H9 (cell line): Measurements from ENCODE around the gene TRIM52. TPM values are rescaled to one million over a fixed set of nuclear protein-coding genes. Genes with fewer than 3 reads are reported as not detected.

Experiments
- DNase-seq: peaks from one replicate; pipeline ENCODE4 v3.0.0-alpha.2; 2017
- H2AFZ ChIP-seq: one replicate; pipeline ENCODE4 v1.6.1; 2013; ENCODE audit warnings: mild to moderate bottlenecking, low read length, control low read depth, moderate library complexity
- H2AK5ac ChIP-seq: 2 replicates; pipeline ENCODE4 v1.6.1; 2013; ENCODE audit warnings: low read length, control low read depth, mixed read lengths; ENCODE audit not compliant: insufficient read length
- H2BK120ac ChIP-seq: one replicate; pipeline ENCODE4 v1.6.1; 2013; ENCODE audit warnings: low read depth, mild to moderate bottlenecking, low read length, control low read depth, inconsistent platforms; ENCODE audit not compliant: poor library complexity, severe bottlenecking
- H2BK12ac ChIP-seq: 2 replicates; pipeline ENCODE4 v1.6.1; 2013; ENCODE audit warnings: low read length, control low read depth, mixed read lengths, low read depth; ENCODE audit not compliant: insufficient read length
- H2BK15ac ChIP-seq: 2 replicates; pipeline ENCODE4 v1.6.1; 2013; ENCODE audit warnings: low read depth, low read length, control low read depth
- H2BK20ac ChIP-seq: one replicate; pipeline ENCODE4 v1.6.1; 2013; ENCODE audit warnings: low read depth, mild to moderate bottlenecking, low read length, control low read depth, inconsistent platforms; ENCODE audit not compliant: poor library complexity, severe bottlenecking
- H2BK5ac ChIP-seq: 2 replicates; pipeline ENCODE4 v1.6.1; 2013; ENCODE audit warnings: low read length, control low read depth, mixed read lengths; ENCODE audit not compliant: insufficient read length
- H3K14ac ChIP-seq: 2 replicates; pipeline ENCODE4 v1.6.1; 2013; ENCODE audit warnings: low read length, control low read depth; ENCODE audit not compliant: insufficient read depth
- H3K18ac ChIP-seq: 2 replicates; pipeline ENCODE4 v1.6.1; 2013; ENCODE audit warnings: low read depth, mild to moderate bottlenecking, mixed read lengths, low read length, control low read depth; ENCODE audit not compliant: insufficient read length
- H3K23ac ChIP-seq: 2 replicates; pipeline ENCODE4 v1.6.1; 2013; ENCODE audit warnings: low read length, control low read depth, mixed read lengths, low read depth; ENCODE audit not compliant: insufficient read length
- H3K23me2 ChIP-seq: 2 replicates; pipeline ENCODE4 v1.6.1; 2013; ENCODE audit warnings: low read depth, mild to moderate bottlenecking, mixed read lengths, low read length, control low read depth; ENCODE audit not compliant: insufficient read length, poor library complexity, severe bottlenecking
- H3K27ac ChIP-seq: 2 replicates; pipeline ENCODE4 v1.5.1; 2013; ENCODE audit warnings: low read length, control low read depth, mixed read lengths, low read depth; ENCODE audit not compliant: insufficient read length
- H3K27me3 ChIP-seq: 2 replicates; pipeline ENCODE4 v1.6.1; 2013; ENCODE audit warnings: low read length, control low read depth, inconsistent platforms; ENCODE audit not compliant: insufficient read depth
- H3K4ac ChIP-seq: 2 replicates; pipeline ENCODE4 v1.6.1; 2013; ENCODE audit warnings: low read depth, mild to moderate bottlenecking, control low read depth, inconsistent platforms, low read length, moderate library complexity
- H3K4me1 ChIP-seq: 2 replicates; pipeline ENCODE4 v1.6.1; 2013; ENCODE audit warnings: low read length, control low read depth, inconsistent platforms; ENCODE audit not compliant: insufficient read depth
- H3K4me2 ChIP-seq: 2 replicates; pipeline ENCODE4 v1.6.1; 2013; ENCODE audit warnings: low read length, control low read depth, mixed read lengths; ENCODE audit not compliant: insufficient read length, insufficient read depth
- H3K56ac ChIP-seq: 2 replicates; pipeline ENCODE4 v1.6.1; 2013; ENCODE audit warnings: low read depth, mild to moderate bottlenecking, mixed read lengths, low read length, control low read depth; ENCODE audit not compliant: insufficient read length
- H3K79me1 ChIP-seq: 2 replicates; pipeline ENCODE4 v1.6.1; 2013; ENCODE audit warnings: low read depth, mild to moderate bottlenecking, moderate library complexity, low read length, control low read depth, inconsistent platforms; ENCODE audit not compliant: insufficient read depth, poor library complexity, severe bottlenecking
- H3K79me2 ChIP-seq: 2 replicates; pipeline ENCODE4 v1.6.1; 2013; ENCODE audit warnings: low read length, control low read depth, inconsistent platforms; ENCODE audit not compliant: insufficient read depth
- H3K9ac ChIP-seq: 2 replicates; pipeline ENCODE4 v1.6.1; 2013; ENCODE audit warnings: low read length, control low read depth, mixed read lengths; ENCODE audit not compliant: insufficient read length; ENCODE audit errors: extremely low read depth
- H3K9me3 ChIP-seq: one replicate; pipeline ENCODE4 v1.6.1; 2013; ENCODE audit warnings: low read depth, low read length, inconsistent platforms; ENCODE audit not compliant: control insufficient read depth
- H3T11ph ChIP-seq: one replicate; pipeline ENCODE4 v1.6.1; 2013; ENCODE audit warnings: mild to moderate bottlenecking, low read length, control low read depth, inconsistent platforms
- H4K20me1 ChIP-seq: one replicate; pipeline ENCODE4 v1.6.1; 2013; ENCODE audit not compliant: control insufficient read depth, insufficient read length, insufficient read depth
- H4K5ac ChIP-seq: 2 replicates; pipeline ENCODE4 v1.6.1; 2013; ENCODE audit warnings: low read depth, mild to moderate bottlenecking, mixed read lengths, low read length, control low read depth; ENCODE audit not compliant: insufficient read length
- H4K8ac ChIP-seq: replicated peaks from 2 replicates; pipeline ENCODE4 v1.6.1; 2013; ENCODE audit warnings: low read length, control low read depth, mixed read lengths, low read depth; ENCODE audit not compliant: insufficient read length
- H4K91ac ChIP-seq: 2 replicates; pipeline ENCODE4 v1.6.1; 2013; ENCODE audit warnings: low read depth, mild to moderate bottlenecking, moderate library complexity, mixed read lengths, low read length, control low read depth; ENCODE audit not compliant: insufficient read length
- H3K27ac Mint-ChIP-seq, 3 experiments: 2 replicates in 2 of 3; 3 replicates in 1 of 3; pipeline ENCODE4 v1.8.0; 2020 to 2021; ENCODE audit warnings: mixed read lengths in 3 of 3, mild to moderate bottlenecking in 1 of 3, moderate library complexity in 1 of 3
- H3K27me3 Mint-ChIP-seq: 2 replicates; pipeline ENCODE4 v1.8.0; 2021; ENCODE audit warnings: low read depth, mild to moderate bottlenecking, moderate library complexity, mixed read lengths
- H3K36me3 Mint-ChIP-seq, 3 experiments: 2 replicates in 2 of 3; 3 replicates in 1 of 3; pipeline ENCODE4 v1.8.0; 2020 to 2021; ENCODE audit warnings: low read depth in 3 of 3, mixed read lengths in 3 of 3; ENCODE audit not compliant: insufficient read depth in 1 of 3
- H3K4me1 Mint-ChIP-seq, 2 experiments: 2 replicates each; pipeline ENCODE4 v1.8.0; 2020; ENCODE audit warnings: mixed read lengths in 2 of 2
- H3K4me3 Mint-ChIP-seq, 2 experiments: 2 replicates in 1 of 2; 3 replicates in 1 of 2; pipeline ENCODE4 v1.8.0; 2020 to 2021; ENCODE audit warnings: mild to moderate bottlenecking in 2 of 2, mixed read lengths in 2 of 2, moderate library complexity in 1 of 2
- H3K9me3 Mint-ChIP-seq, 2 experiments: 2 replicates in 1 of 2; 3 replicates in 1 of 2; pipeline ENCODE4 v1.8.0; 2020; ENCODE audit warnings: mild to moderate bottlenecking in 2 of 2, mixed read lengths in 2 of 2, moderate library complexity in 1 of 2
- CTCF ChIP-seq: fragments of 200-600 bp; sonication (generic); conservative IDR thresholded peaks from 3 replicates; pipeline ENCODE4 v1.8.0; 2021; ENCODE audit warnings: antibody characterized with exemption, mild to moderate bottlenecking
- WGBS: extraction: QIAGEN DNeasy Blood & Tissue Kit; methylation state at CpG from one replicate; pipeline ENCODE4 v1.1.7; 2013; ENCODE audit warnings: missing lambda C conversion rate, low lambda C conversion rate, mixed read lengths; ENCODE audit not compliant: insufficient read length; ENCODE audit errors: extremely low coverage; 5-methylcytosine and 5-hydroxymethylcytosine counted together
- total RNA-seq: library from RNA; stranded (reverse); gene quantifications from 2 replicates; pipeline ENCODE4 v1.2.1, GENCODE V29; 2021

TRIM52 gene
- total RNA-seq, 1 experiment from 2014 or later: 5.1 TPM

GRCh38 chr5:181241393-181241975 lies 19.5 kb downstream of the TRIM52 start:
- Mint-ChIP-seq H3K9me3 (peaks cover 3 to 4% of the 10 kb centered on the region in 2 experiments; a peak in 3 of 5 replicates), H3K27me3 (peaks cover 2% of the 10 kb centered on the region), H3K4me1 (peaks cover 25 to 45% of the 10 kb centered on the region in 2 experiments), H3K4me3 (peak overlapping the region; percentile 99 to 100), H3K27ac (peak overlapping the region; percentile 91 to 100 (median 98); a peak in 5 of 7 replicates), H3K36me3 (peaks cover 72 to 73% (median 73%) of the 10 kb centered on the region in 3 experiments)
- Histone ChIP-seq H3K56ac (no peak overlapping the region), H3K14ac (no peak overlapping the region), H3T11ph (no peak overlapping the region), H4K20me1 (no peaks in the 10 kb centered on the region), H2BK120ac (no peak overlapping the region), H3K4me1 (no peaks in the 10 kb centered on the region), H3K23me2 (peaks cover 12% of the 10 kb centered on the region), H4K91ac (no peak overlapping the region), H4K8ac (no peak overlapping the region), H3K79me1 (peaks cover 10% of the 10 kb centered on the region), H2BK5ac (no peak overlapping the region), H3K27ac (no peak overlapping the region), H3K23ac (no peak overlapping the region), H2BK12ac (no peak overlapping the region), H4K5ac (no peak overlapping the region), H3K9ac (peak overlapping the region; percentile 99), H2AFZ (no peak overlapping the region), H3K4ac (no peak overlapping the region), H3K9me3 (no peaks in the 10 kb centered on the region), H2BK20ac (no peak overlapping the region), H2AK5ac (no peak overlapping the region), H3K18ac (no peak overlapping the region), H2BK15ac (no peak overlapping the region), H3K79me2 (peaks cover 22% of the 10 kb centered on the region; the same call in 1 of the 2 replicates), H3K27me3 (no peaks in the 10 kb centered on the region), H3K4me2 (peak overlapping the region; percentile 95)
- no peak for DNase-seq
- TF ChIP-seq CTCF: no peak
- WGBS: no CpG with 5 or more reads among the region's 6 CpGs
